SKM-1 (cell line): ENCODE data around the gene MADD.

Source experiments
- DNase-seq: peaks from one replicate; lab custom pipeline; 2025; ENCODE audit not compliant: unreplicated experiment; lab: John Stamatoyannopoulos, UW

Gene MADD

GRCh38 chr11:47251751-47252150, 18.2 kb upstream of the MADD start:
- DNase-seq = no peak

- no peak for DNase-seq
Observed at GRCh38 chr11:47253660-47254059, 16.3 kb upstream of the MADD start.

GRCh38 chr11:47254386-47254785, 15.5 kb upstream of the MADD start:
- no peak for DNase-seq

GRCh38 chr11:47256374-47256773, 13.6 kb upstream of the MADD start:
- DNase-seq = no peak

GRCh38 chr11:47257177-47257516, 12.8 kb upstream of the MADD start:
- DNase-seq = no peak

- peak; percentile 39 for DNase-seq
Observed at GRCh38 chr11:47257517-47258316, 12.2 kb upstream of the MADD start, which contains the start of gene NR1H3. TSS of gene NR1H3 (plus strand) at chr11:47257996. CDS start at chr11:47259217, 1,221 bp downstream.

- no peak for DNase-seq
Observed at GRCh38 chr11:47258317-47258902, 11.5 kb upstream of the MADD start.

- DNase-seq = no peak
Observed at GRCh38 chr11:47259232-47259977, 10.5 kb upstream of the MADD start.

GRCh38 chr11:47260366-47260765, 9.6 kb upstream of the MADD start:
- no peak for DNase-seq

- no peak for DNase-seq
Observed at GRCh38 chr11:47261291-47261800, 8.6 kb upstream of the MADD start.

- no peak for DNase-seq
Observed at GRCh38 chr11:47264119-47264518, 5.8 kb upstream of the MADD start.

- DNase-seq = no peak
Observed at GRCh38 chr11:47264521-47264920, 5.4 kb upstream of the MADD start.

GRCh38 chr11:47267876-47268275, 2.1 kb upstream of the MADD start:
- DNase-seq = no peak

- no peak for DNase-seq
Observed at GRCh38 chr11:47268448-47269001, 1.4 kb upstream of the MADD start.

GRCh38 chr11:47269002-47269828, 718 bp upstream of the MADD start:
- DNase-seq = peak; percentile 95

- DNase-seq = no peak
Observed at GRCh38 chr11:47270331-47271271, 668 bp downstream of the MADD start.

GRCh38 chr11:47271328-47271727, 1.4 kb downstream of the MADD start:
- DNase-seq = no peak

GRCh38 chr11:47271961-47272661, 2.2 kb downstream of the MADD start:
- DNase-seq = no peak

- no peak for DNase-seq
Observed at GRCh38 chr11:47272706-47273105, 2.8 kb downstream of the MADD start.
